Keratinocyte (primary cell): ENCODE results near the gene SPATA19. TPM values are rescaled to one million over a fixed set of nuclear protein-coding genes. Genes with fewer than 3 reads are reported as not detected.

ENCODE experiments used
- DNase-seq: peaks from one replicate; pipeline ENCODE4 v3.0.0-alpha.2; 2011; ENCODE audit warnings: low read depth, missing footprints, low spot score
- FAIRE-seq: peaks from 2 replicates; lab custom pipeline; 2011; peaks lifted over from hg19 to GRCh38; lab: Jason Lieb, UNC
- H2AFZ ChIP-seq: 2 replicates; pipeline ENCODE4 v1.6.0; 2012; ENCODE audit warnings: low read length, control low read depth, inconsistent platforms; ENCODE audit not compliant: control insufficient read depth
- H3K27ac ChIP-seq: 2 replicates; pipeline ENCODE4 v1.5.1; 2011; ENCODE audit warnings: low read length; ENCODE audit not compliant: control insufficient read depth, insufficient read depth
- H3K27me3 ChIP-seq: 3 replicates; pipeline ENCODE4 v1.6.0; 2011; ENCODE audit warnings: low read length; ENCODE audit not compliant: control insufficient read depth, insufficient read depth; ENCODE audit errors: extremely low read depth
- H3K36me3 ChIP-seq, 2 experiments: 2 replicates in 1 of 2; 3 replicates in 1 of 2; pipeline ENCODE4 v1.5.1; 2011; ENCODE audit warnings: low read length in 2 of 2, mild to moderate bottlenecking in 1 of 2; ENCODE audit not compliant: control insufficient read depth in 2 of 2, insufficient read depth in 2 of 2; ENCODE audit errors: extremely low read depth in 1 of 2
- H3K4me1 ChIP-seq: 3 replicates; pipeline ENCODE4 v1.5.1; 2011; ENCODE audit warnings: low read length; ENCODE audit not compliant: control insufficient read depth, insufficient read depth; ENCODE audit errors: extremely low read depth
- H3K4me2 ChIP-seq: 3 replicates; pipeline ENCODE4 v1.6.0; 2011; ENCODE audit warnings: low read depth, low read length; ENCODE audit not compliant: control insufficient read depth, insufficient read depth; ENCODE audit errors: extremely low read depth
- H3K4me3 ChIP-seq, 3 experiments: fragments of 200-600 bp in 1 of 3; sonication (generic) in 1 of 3; 2 replicates in 2 of 3; 3 replicates in 1 of 3; pipeline ENCODE4 v1.5.1; 2011 to 2016; ENCODE audit warnings: low read length in 3 of 3, mild to moderate bottlenecking in 3 of 3, control low read depth in 2 of 3, inconsistent platforms in 1 of 3, low read depth in 1 of 3, mixed read lengths in 1 of 3, mixed run types in 1 of 3, moderate library complexity in 1 of 3; ENCODE audit not compliant: control insufficient read depth in 2 of 3, insufficient read depth in 2 of 3; ENCODE audit errors: extremely low read depth in 1 of 3
- H3K79me2 ChIP-seq: 2 replicates; pipeline ENCODE4 v1.6.0; 2012; ENCODE audit warnings: low read length; ENCODE audit not compliant: control insufficient read depth, insufficient read depth
- H3K9ac ChIP-seq: 3 replicates; pipeline ENCODE4 v1.6.0; 2011; ENCODE audit warnings: low read length; ENCODE audit not compliant: control insufficient read depth, insufficient read depth; ENCODE audit errors: extremely low read depth
- H3K9me1 ChIP-seq: 3 replicates; pipeline ENCODE4 v1.6.0; 2011; ENCODE audit warnings: low read length; ENCODE audit not compliant: control insufficient read depth, insufficient read depth; ENCODE audit errors: extremely low read depth
- H3K9me3 ChIP-seq: 2 replicates; pipeline ENCODE4 v1.5.1; 2012; ENCODE audit warnings: low read depth, low read length; ENCODE audit not compliant: control insufficient read depth
- H4K20me1 ChIP-seq: 3 replicates; pipeline ENCODE4 v1.6.0; 2011; ENCODE audit warnings: low read length; ENCODE audit not compliant: control insufficient read depth, insufficient read depth; ENCODE audit errors: extremely low read depth
- CTCF ChIP-seq, 3 experiments: IDR thresholded peaks in 1 of 3; conservative IDR thresholded peaks in 1 of 3; optimal IDR thresholded peaks in 1 of 3; 2 replicates in 2 of 3; 3 replicates in 1 of 3; pipeline versions ENCODE3 to v1.5.1; 2011; ENCODE audit warnings: low read length in 3 of 3, mild to moderate bottlenecking in 3 of 3, moderate library complexity in 2 of 3, control low read depth in 1 of 3, inconsistent platforms in 1 of 3; ENCODE audit not compliant: insufficient read depth in 2 of 3; ENCODE audit errors: extremely low read depth in 1 of 3
- EZH2 ChIP-seq: IDR thresholded peaks from one replicate; pipeline ENCODE4 v1.6.1; 2012; ENCODE audit warnings: inconsistent platforms, mild to moderate bottlenecking, low read length, moderate library complexity
- dilution Hi-C: fragments of 300-500 bp; cut with MboI; formaldehyde crosslinking; loops from one replicate; pipeline ENCODE4 v1.7.0; 2020; ENCODE audit warnings: low sequenced_read_pairs; ENCODE audit not compliant: extremely low pct_ligation_motif_present
- polyA plus RNA-seq, 5 experiments: library from polyadenylated mRNA; depleted of rRNA in 3 of 5; stranded (reverse) in 3 of 5; stranded (forward) in 1 of 5; unstranded in 1 of 5; fragments of >200 nt; gene quantifications; 1 replicate in 1 of 5; 2 replicates in 3 of 5; 3 replicates in 1 of 5; pipeline versions ENCODE4 v1.2.1 to v1.2.3, GENCODE V29; 2011 to 2012; ENCODE audit warnings: missing spikeins in 2 of 5, low read depth in 1 of 5, low replicate concordance in 1 of 5

SPATA19 gene
- polyA plus RNA-seq, 1 donor (not counting 4 experiments of a cell fraction or from before 2014, with no cell fraction given) = 0.26 TPM

- Histone ChIP-seq H3K9me3 (peaks cover 2% of the 10 kb centered on the region), H2AFZ (no peak overlapping the region), H3K4me1 (no peaks in the 10 kb centered on the region), H3K4me2 (no peak overlapping the region), H3K4me3 (no peak overlapping the region), H4K20me1 (no peaks in the 10 kb centered on the region), H3K9ac (no peak overlapping the region), H3K27me3 (no peaks in the 10 kb centered on the region), H3K36me3 (no peaks in the 10 kb centered on the region), H3K79me2 (no peaks in the 10 kb centered on the region), H3K27ac (no peak overlapping the region), H3K9me1 (no peaks in the 10 kb centered on the region)
- dilution Hi-C loops = no loop called here
- no peak for FAIRE-seq
- DNase-seq = no peak
- TF ChIP-seq EZH2 (no peak), CTCF (optimal IDR thresholded peaks at IDR 0.05 in 1 of 3, IDR thresholded peaks at IDR 0.05 in 1 of 3, conservative IDR thresholded peaks at IDR 0.05 in 1 of 3; ENCODE audit: extremely low read depth in 1 of 3, insufficient read depth in 2 of 3, low read length in 3 of 3) (no peak)
These were observed 50.2 kb downstream of the SPATA19 start for GRCh38 chr11:133795088-133795487.

- H3K4me3 ChIP-seq = no peak overlapping the region
- no peaks in the 10 kb centered on the region for H3K4me1 ChIP-seq
- H3K27me3 ChIP-seq = no peaks in the 10 kb centered on the region
- H4K20me1 ChIP-seq = no peaks in the 10 kb centered on the region
- H3K9ac ChIP-seq = no peak overlapping the region
- H3K27ac ChIP-seq = no peak overlapping the region
- H3K4me2 ChIP-seq = no peak overlapping the region
- H3K9me3 ChIP-seq = peaks cover 2% of the 10 kb centered on the region
- no peak for FAIRE-seq
- H3K79me2 ChIP-seq = no peaks in the 10 kb centered on the region
- no peak for DNase-seq
- dilution Hi-C loops = no loop called here
- H3K36me3 ChIP-seq = no peaks in the 10 kb centered on the region
- H2AFZ ChIP-seq = no peak overlapping the region
- H3K9me1 ChIP-seq = no peaks in the 10 kb centered on the region
- TF ChIP-seq CTCF (optimal IDR thresholded peaks at IDR 0.05 in 1 of 3, IDR thresholded peaks at IDR 0.05 in 1 of 3, conservative IDR thresholded peaks at IDR 0.05 in 1 of 3; ENCODE audit: extremely low read depth in 1 of 3, insufficient read depth in 2 of 3, low read length in 3 of 3) = no peak
These were observed 51.1 kb downstream of the SPATA19 start for GRCh38 chr11:133794205-133794604.
